Measurements from ENCODE around the gene FBLN7.

FBLN7 gene

DNA sequence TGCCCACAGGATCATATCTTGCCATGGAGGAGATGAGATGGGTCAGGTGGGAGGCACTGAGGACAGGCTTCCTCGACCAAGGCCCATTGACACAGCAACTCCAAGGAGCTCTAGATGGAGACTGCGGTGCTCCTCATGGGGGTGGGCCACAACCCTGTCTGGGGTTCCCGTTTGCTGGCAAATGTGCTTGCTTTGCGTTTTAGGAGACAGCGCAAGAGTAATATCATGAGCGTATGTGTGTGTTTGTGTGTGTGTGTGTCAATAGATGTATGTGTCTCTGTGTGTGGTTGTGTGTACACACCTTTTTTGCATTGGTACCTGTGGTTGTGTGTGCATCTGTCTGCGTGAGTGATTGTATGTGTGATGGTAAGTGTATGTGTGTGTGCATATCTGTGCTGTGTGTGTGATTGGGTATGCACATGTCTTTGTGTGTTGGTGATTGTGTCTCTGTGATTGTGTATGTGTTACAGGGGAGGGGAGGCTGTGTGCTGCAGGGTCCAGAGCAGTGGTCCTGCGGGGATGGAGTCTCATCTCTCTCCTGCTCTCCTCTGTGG lies 4.4 kb downstream of the FBLN7 start:
- no peak overlapping the region for H3K4me3 ChIP-seq
- H3K4me1 ChIP-seq: peaks cover 0 to 19% (median 8%) of the 10 kb centered on the region in 4 donors
- H3K27me3 ChIP-seq: no peaks in the 10 kb centered on the region
- DNase-seq: no peak
- intact Hi-C loops (cut with DNase I; ENCODE audit: low total_unique reads): no loop called here
- TF ChIP-seq CTCF (IDR thresholded peaks at IDR 0.05): no peak
- no peak overlapping the region for H3K27ac ChIP-seq
- H3K36me3 ChIP-seq: no peaks in the 10 kb centered on the region
- no peaks in the 10 kb centered on the region for H3K9me3 ChIP-seq

- Histone ChIP-seq H3K4me3 (no peak overlapping the region), H3K4me1 (peaks cover 0 to 14% (median 8%) of the 10 kb centered on the region in 4 donors), H3K27me3 (no peaks in the 10 kb centered on the region), H3K27ac (peak overlapping the region in 1 of 2 donors; percentile 4), H3K9me3 (no peaks in the 10 kb centered on the region), H3K36me3 (no peaks in the 10 kb centered on the region)
- intact Hi-C loops (cut with DNase I; ENCODE audit: low total_unique reads): no loop called here
- TF ChIP-seq CTCF (IDR thresholded peaks at IDR 0.05): no peak
- no peak for DNase-seq
These were observed 5.0 kb downstream of the FBLN7 start for GRCh38 chr2:112143150-112143549.

- no peak overlapping the region for H3K27ac ChIP-seq
- no peaks in the 10 kb centered on the region for H3K9me3 ChIP-seq
- TF ChIP-seq CTCF (IDR thresholded peaks at IDR 0.05): no peak
- no peak overlapping the region for H3K4me3 ChIP-seq
- no peaks in the 10 kb centered on the region for H3K27me3 ChIP-seq
- DNase-seq: no peak
- no peaks in the 10 kb centered on the region for H3K36me3 ChIP-seq
- intact Hi-C loops (cut with DNase I; ENCODE audit: low total_unique reads): no loop called here
- H3K4me1 ChIP-seq: peaks cover 0 to 15% (median 4%) of the 10 kb centered on the region in 4 donors
These were observed 6.8 kb downstream of the FBLN7 start for GRCh38 chr2:112144966-112145365.

DNA sequence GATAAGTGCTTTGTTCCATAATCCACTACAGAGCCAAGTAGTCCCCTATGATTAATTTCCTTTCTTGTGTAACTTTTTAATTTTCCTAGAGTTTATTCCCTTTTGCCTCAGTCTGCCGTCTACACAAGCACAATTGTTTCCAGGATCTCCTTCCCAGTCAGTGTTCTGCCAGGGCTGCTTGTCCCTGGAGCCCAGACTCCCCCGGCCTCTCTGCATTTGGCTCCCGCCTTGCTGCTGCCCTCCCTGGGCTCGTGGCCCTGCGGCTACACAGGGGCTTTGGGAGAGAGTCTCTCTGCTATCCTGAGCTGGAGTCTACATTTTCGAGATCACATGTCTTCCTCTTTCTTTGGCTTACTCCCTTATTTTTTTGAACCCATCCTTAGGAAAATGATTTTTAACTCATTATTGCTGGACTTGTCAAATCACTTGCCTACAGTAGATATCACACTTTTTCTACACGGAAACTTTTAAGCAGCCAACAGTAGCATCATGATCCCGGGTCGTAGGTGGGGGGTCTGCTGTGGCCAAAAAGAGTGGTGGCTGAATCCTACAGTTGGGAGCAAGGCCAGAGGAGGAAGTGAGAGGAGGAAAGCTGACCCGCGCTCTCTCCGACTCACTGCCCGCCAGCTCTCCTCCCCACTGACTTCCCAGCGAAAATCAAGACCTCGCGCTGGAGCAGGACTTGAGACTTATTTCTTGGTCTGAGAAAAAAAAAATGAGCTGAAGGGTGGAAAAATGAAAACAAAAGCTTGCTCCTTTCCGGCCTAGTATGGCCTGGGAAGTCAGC lies 9.4 kb downstream of the FBLN7 start:
- peak overlapping the region in 1 of 2 donors; percentile 33 for H3K27ac ChIP-seq
- no peaks in the 10 kb centered on the region for H3K9me3 ChIP-seq
- peak in 1 of 2 donors; percentile 62 for DNase-seq
- no peak for TF ChIP-seq CTCF (IDR thresholded peaks at IDR 0.05)
- no peaks in the 10 kb centered on the region for H3K36me3 ChIP-seq
- H3K27me3 ChIP-seq: no peaks in the 10 kb centered on the region
- intact Hi-C loops (cut with DNase I; ENCODE audit: low total_unique reads): no loop called here
- peaks cover 0 to 22% (median 1%) of the 10 kb centered on the region in 4 donors for H3K4me1 ChIP-seq
- H3K4me3 ChIP-seq: no peak overlapping the region

DNA sequence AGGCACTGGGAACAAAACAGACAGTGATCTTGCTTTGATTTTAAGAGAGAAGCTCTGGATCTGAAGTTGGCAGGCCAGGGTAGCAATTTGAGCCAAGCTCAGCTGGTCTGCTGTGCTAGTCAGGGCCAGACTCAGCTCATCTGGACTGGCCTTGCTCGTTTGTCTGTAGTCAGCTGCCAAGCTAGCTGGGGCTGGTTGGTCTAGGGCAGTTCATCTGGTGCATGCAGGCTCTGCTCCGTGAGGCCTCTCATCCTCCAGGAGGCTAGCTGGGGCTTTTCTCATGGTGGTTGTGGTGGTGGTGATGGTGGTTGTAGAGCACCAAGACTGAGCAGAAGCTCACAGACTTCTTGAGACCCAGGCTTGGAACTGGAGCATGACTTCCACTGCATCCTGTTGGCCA lies 10.3 kb downstream of the FBLN7 start:
- H3K4me1 ChIP-seq: peaks cover 0 to 21% (median 0%) of the 10 kb centered on the region in 4 donors
- intact Hi-C loops (cut with DNase I; ENCODE audit: low total_unique reads): no loop called here
- H3K9me3 ChIP-seq: no peaks in the 10 kb centered on the region
- H3K27ac ChIP-seq: no peak overlapping the region
- H3K27me3 ChIP-seq: no peaks in the 10 kb centered on the region
- H3K4me3 ChIP-seq: no peak overlapping the region
- TF ChIP-seq CTCF (IDR thresholded peaks at IDR 0.05): no peak
- peak in 1 of 2 donors; percentile 34 for DNase-seq
- H3K36me3 ChIP-seq: no peaks in the 10 kb centered on the region
